GM19240 (cell line): ENCODE data around the gene PIK3R5.

Experiments
- DNase-seq: peaks from one replicate; pipeline ENCODE4 v3.0.0; 2011; ENCODE audit warnings: low spot score; ENCODE audit not compliant: insufficient read length

PIK3R5 gene

GRCh38 chr17:8953156-8953885 lies 12.2 kb downstream of the PIK3R5 start:
- DNase-seq: no peak

GRCh38 chr17:8952191-8952590 lies 13.3 kb downstream of the PIK3R5 start:
- DNase-seq: no peak

GRCh38 chr17:8951206-8951605 lies 14.3 kb downstream of the PIK3R5 start:
- no peak for DNase-seq

- no peak for DNase-seq
These were observed 16.3 kb downstream of the PIK3R5 start for GRCh38 chr17:8949061-8949661.

GRCh38 chr17:8948462-8948861 lies 17.0 kb downstream of the PIK3R5 start:
- DNase-seq: no peak

GRCh38 chr17:8947201-8947600 lies 18.3 kb downstream of the PIK3R5 start:
- no peak for DNase-seq

GRCh38 chr17:8946476-8946875 lies 19.0 kb downstream of the PIK3R5 start:
- DNase-seq: no peak

- DNase-seq: no peak
These were observed 19.4 kb downstream of the PIK3R5 start for GRCh38 chr17:8946071-8946470.

GRCh38 chr17:8944748-8945147 lies 20.8 kb downstream of the PIK3R5 start:
- DNase-seq: no peak

- DNase-seq: no peak
These were observed 21.4 kb downstream of the PIK3R5 start for GRCh38 chr17:8944083-8944482.

GRCh38 chr17:8941980-8942622 lies 23.4 kb downstream of the PIK3R5 start:
- no peak for DNase-seq

GRCh38 chr17:8941520-8941919 lies 24.0 kb downstream of the PIK3R5 start:
- no peak for DNase-seq

GRCh38 chr17:8940866-8941471 lies 24.5 kb downstream of the PIK3R5 start:
- DNase-seq: no peak

- no peak for DNase-seq
These were observed 25.8 kb downstream of the PIK3R5 start for GRCh38 chr17:8939496-8940334.

- DNase-seq: no peak
These were observed 26.6 kb downstream of the PIK3R5 start for GRCh38 chr17:8938933-8939332.

- no peak for DNase-seq
These were observed 30.3 kb downstream of the PIK3R5 start for GRCh38 chr17:8935191-8935590.

- no peak for DNase-seq
These were observed 31.2 kb downstream of the PIK3R5 start for GRCh38 chr17:8934346-8934745.

- DNase-seq: no peak
These were observed 34.9 kb downstream of the PIK3R5 start for GRCh38 chr17:8930649-8931048.

GRCh38 chr17:8928347-8928746 lies 37.2 kb downstream of the PIK3R5 start:
- DNase-seq: no peak

- no peak for DNase-seq
These were observed 38.1 kb downstream of the PIK3R5 start for GRCh38 chr17:8927395-8927794.

- DNase-seq: no peak
These were observed 39.7 kb downstream of the PIK3R5 start for GRCh38 chr17:8925808-8926207.
